ENCODE data around the gene IL1RN. TPM values are rescaled to one million over a fixed set of nuclear protein-coding genes. Genes with fewer than 3 reads are reported as not detected.

The IL1RN gene
- total and polyA plus RNA-seq, 2 of the 8 experiments (the other 6 are each of a cell fraction or from before 2014, with no cell fraction given): not detected

- Histone ChIP-seq H2BK15ac (ENCODE audit: low read length) (no peak overlapping the region), H3K4me2 (ENCODE audit: insufficient read depth in 1 of 2, low read depth in 2 of 2, low read length in 2 of 2) (no peak overlapping the region), H2BK12ac (ENCODE audit: low read depth, low read length) (0 out of 2 replicates have a peak overlapping the region, but pooled peaks have one; percentile 39), H3K4ac (replicated peaks; ENCODE audit: insufficient read length, low read depth, low read length) (no peak overlapping the region), H3K27ac (ENCODE audit: low read depth, low read length) (no peak overlapping the region), H3K23me2 (ENCODE audit: low read depth, low read length) (no peaks in the 10 kb centered on the region), H2BK5ac (ENCODE audit: low read depth, low read length) (no peak overlapping the region; the same call in 1 of the 2 replicates), H3K4me3 (ENCODE audit: extremely low read depth in 1 of 4, insufficient read depth in 2 of 4, low read depth in 3 of 4, low read length in 4 of 4) (no peak overlapping the region), H3K36me3 (ENCODE audit: control insufficient read depth in 2 of 4, insufficient read depth in 4 of 4, low read length in 3 of 4) (no peaks in the 10 kb centered on the region), H3K9me3 (ENCODE audit: insufficient read depth in 2 of 2, low read depth in 1 of 2, low read length in 1 of 2) (no peaks in the 10 kb centered on the region), H3K79me1 (ENCODE audit: low read depth, low read length) (no peaks in the 10 kb centered on the region; the same call in 1 of the 2 replicates), H3K56ac (replicated peaks; ENCODE audit: insufficient read length, low read depth, low read length) (no peak overlapping the region), H4K8ac (ENCODE audit: extremely low read depth, insufficient read depth, low read length) (no peak overlapping the region; the same call in 1 of the 2 replicates), H3K9ac (replicated peaks in 1 of 4; ENCODE audit: extremely low read depth in 1 of 4, low read depth in 3 of 4, low read length in 3 of 4) (no peak overlapping the region), H4K5ac (ENCODE audit: insufficient read length, low read depth, low read length) (no peak overlapping the region), H2BK120ac (replicated peaks; ENCODE audit: low read depth, low read length) (no peak overlapping the region), H3K79me2 (ENCODE audit: control insufficient read depth in 1 of 2, insufficient read depth in 2 of 2, low read length in 2 of 2) (no peaks in the 10 kb centered on the region), H4K91ac (replicated peaks; ENCODE audit: insufficient read length, low read length) (no peak overlapping the region), H2AK5ac (ENCODE audit: low read depth, low read length) (no peak overlapping the region), H2BK20ac (ENCODE audit: low read length) (no peak overlapping the region), H3K27me3 (replicated peaks in 1 of 4; ENCODE audit: control insufficient read depth in 3 of 4, extremely low read depth in 1 of 4, insufficient read depth in 3 of 4, low read length in 3 of 4) (peaks cover 0 to under 1% (median 0%) of the 10 kb centered on the region in 4 experiments; a peak in 2 of 7 replicates), H3K4me1 (replicated peaks in 1 of 4; ENCODE audit: control insufficient read depth in 3 of 4, insufficient read depth in 4 of 4, low read length in 3 of 4) (no peaks in the 10 kb centered on the region), H3K18ac (ENCODE audit: extremely low read depth, low read length) (no peak overlapping the region), H3K14ac (ENCODE audit: insufficient read length) (no peak overlapping the region), H4K20me1 (replicated peaks in 1 of 2; ENCODE audit: control insufficient read depth in 1 of 2, insufficient read depth in 2 of 2, low read length in 2 of 2) (no peaks in the 10 kb centered on the region), H3K23ac (ENCODE audit: insufficient read length) (no peak overlapping the region), H2AFZ (ENCODE audit: low read length) (peak overlapping the region; percentile 81; the same call in 1 of the 2 replicates)
- FAIRE-seq (no peak), DNase-seq (ENCODE audit: low read depth in 1 of 2, low spot score in 2 of 2) (peak in 1 of 2 experiments; percentile 16)
- ChIA-PET CTCF (ENCODE audit: partially characterized antibody) (interaction anchor here (1.0 to 3.7 kb wide), 5 partner anchors 11 to 55 kb away, joined by 3 to 46 read pairs (median 4); no protein-coding TSS in a partner anchor), POLR2A (ENCODE audit: partially characterized antibody) (no interaction called here)
- 92% methylated on average over 1 of the region's 1 CpG; no CpG with 5 or more reads in 1 of the 2 experiments for WGBS, 2 experiments (ENCODE audit: extremely low coverage in 1 of 2, insufficient coverage in 1 of 2, insufficient read length in 1 of 2, insufficient replicate concordance in 2 of 2, low coverage in 1 of 2, low lambda C conversion rate in 2 of 2, missing lambda C conversion rate in 1 of 2)
- TF ChIP-seq TBP (IDR thresholded peaks at IDR 0.05; ENCODE audit: low read depth, low read length): no peak
- no peak for TF ChIP-seq USF2 (IDR thresholded peaks at IDR 0.05; ENCODE audit: low read length)
- no peak for TF ChIP-seq ATF2 (IDR thresholded peaks at IDR 0.05; ENCODE audit: low read length)
- TF ChIP-seq TAF7 (optimal IDR thresholded peaks at IDR 0.05; ENCODE audit: borderline replicate concordance, low read depth, low read length): no peak
- TF ChIP-seq CTCF (IDR thresholded peaks at IDR 0.05; ENCODE audit: control extremely low read depth in 1 of 3, insufficient read depth in 1 of 3, low read depth in 1 of 3, low read length in 3 of 3): no peak
- TF ChIP-seq YY1 (IDR thresholded peaks at IDR 0.05; ENCODE audit: low read depth, low read length): no peak
Observed at GRCh38 chr2:113149553-113150257, 22.3 kb downstream of the IL1RN start.

Data from H1 (cell line).